ENCODE data around the gene ZNF678.
"Not testable (repeated sequence)": the region's sequence is repeated elsewhere in the genome, so short reads cannot be mapped to it uniquely, and the experiment has no call there.

ZNF678 gene

GRCh38 chr1:227583354-227583753 is 20.0 kb downstream of the ZNF678 start:
- no peaks in the 10 kb centered on the region for H3K27me3 ChIP-seq (ENCODE audit: control insufficient read depth, insufficient read depth, low read length)
- no peak overlapping the region for H3K4me3 ChIP-seq (ENCODE audit: low read length)
- no peaks in the 10 kb centered on the region for H3K36me3 ChIP-seq (ENCODE audit: control insufficient read depth, insufficient read depth, low read length)
- no peaks in the 10 kb centered on the region for H3K4me1 ChIP-seq (ENCODE audit: control insufficient read depth, insufficient read depth, low read length)
- no peak overlapping the region for H3K9ac ChIP-seq (ENCODE audit: low read length)
- H3K27ac ChIP-seq (ENCODE audit: low read depth, low read length): no peak overlapping the region

GRCh38 chr1:227586733-227587132 is 23.4 kb downstream of the ZNF678 start:
- H3K4me1 ChIP-seq (ENCODE audit: control insufficient read depth, insufficient read depth, low read length): no peaks in the 10 kb centered on the region
- no peak overlapping the region for H3K27ac ChIP-seq (ENCODE audit: low read depth, low read length)
- no peak overlapping the region for H3K9ac ChIP-seq (ENCODE audit: low read length)
- no peaks in the 10 kb centered on the region for H3K36me3 ChIP-seq (ENCODE audit: control insufficient read depth, insufficient read depth, low read length)
- no peaks in the 10 kb centered on the region for H3K27me3 ChIP-seq (ENCODE audit: control insufficient read depth, insufficient read depth, low read length)
- no peak overlapping the region for H3K4me3 ChIP-seq (ENCODE audit: low read length)

GRCh38 chr1:227587968-227588367 is 24.6 kb downstream of the ZNF678 start:
- Histone ChIP-seq H3K4me3 (ENCODE audit: low read length) (no peak overlapping the region), H3K4me1 (ENCODE audit: control insufficient read depth, insufficient read depth, low read length) (no peaks in the 10 kb centered on the region), H3K27ac (ENCODE audit: low read depth, low read length) (no peak overlapping the region), H3K36me3 (ENCODE audit: control insufficient read depth, insufficient read depth, low read length) (peaks cover 2% of the 10 kb centered on the region), H3K27me3 (ENCODE audit: control insufficient read depth, insufficient read depth, low read length) (no peaks in the 10 kb centered on the region), H3K9ac (ENCODE audit: low read length) (no peak overlapping the region)

- not testable (repeated sequence) for H3K9ac ChIP-seq (ENCODE audit: low read length); H3K27ac ChIP-seq (ENCODE audit: low read depth, low read length); H3K27me3 ChIP-seq (ENCODE audit: control insufficient read depth, insufficient read depth, low read length); H3K4me3 ChIP-seq (ENCODE audit: low read length); H3K4me1 ChIP-seq (ENCODE audit: control insufficient read depth, insufficient read depth, low read length); H3K36me3 ChIP-seq (ENCODE audit: control insufficient read depth, insufficient read depth, low read length)
Observed at GRCh38 chr1:227588769-227589168, 25.4 kb downstream of the ZNF678 start.

DNA sequence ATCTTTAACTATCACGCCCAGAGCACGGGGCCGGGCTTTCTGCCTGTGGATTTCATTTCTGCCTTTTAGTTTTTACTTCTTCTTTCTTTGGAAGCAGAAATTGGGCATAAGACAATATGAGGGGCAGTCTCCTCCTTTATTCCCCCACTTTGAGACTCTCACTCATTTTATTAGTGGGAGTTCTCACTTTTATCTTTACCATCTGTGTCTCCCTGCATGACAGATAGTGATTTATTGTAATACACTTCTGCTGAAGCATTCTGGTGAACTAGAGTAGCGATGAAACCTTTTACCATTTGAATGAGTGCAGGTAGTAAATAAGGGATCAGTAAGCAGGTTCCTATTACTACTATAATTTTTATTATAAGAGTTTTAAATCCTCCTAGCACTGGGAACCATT is 26.4 kb downstream of the ZNF678 start:
- H3K27ac ChIP-seq (ENCODE audit: low read depth, low read length); H3K27me3 ChIP-seq (ENCODE audit: control insufficient read depth, insufficient read depth, low read length); H3K4me3 ChIP-seq (ENCODE audit: low read length); H3K9ac ChIP-seq (ENCODE audit: low read length); H3K36me3 ChIP-seq (ENCODE audit: control insufficient read depth, insufficient read depth, low read length); H3K4me1 ChIP-seq (ENCODE audit: control insufficient read depth, insufficient read depth, low read length): not testable (repeated sequence)

- not testable (repeated sequence) for H3K4me3 ChIP-seq (ENCODE audit: low read length); H3K36me3 ChIP-seq (ENCODE audit: control insufficient read depth, insufficient read depth, low read length); H3K27ac ChIP-seq (ENCODE audit: low read depth, low read length); H3K4me1 ChIP-seq (ENCODE audit: control insufficient read depth, insufficient read depth, low read length); H3K9ac ChIP-seq (ENCODE audit: low read length); H3K27me3 ChIP-seq (ENCODE audit: control insufficient read depth, insufficient read depth, low read length)
Observed at GRCh38 chr1:227596222-227596621, 32.9 kb downstream of the ZNF678 start.

- no peaks in the 10 kb centered on the region for H3K27me3 ChIP-seq (ENCODE audit: control insufficient read depth, insufficient read depth, low read length)
- no peaks in the 10 kb centered on the region for H3K36me3 ChIP-seq (ENCODE audit: control insufficient read depth, insufficient read depth, low read length)
- H3K4me3 ChIP-seq (ENCODE audit: low read length): no peak overlapping the region
- no peak overlapping the region for H3K27ac ChIP-seq (ENCODE audit: low read depth, low read length)
- no peaks in the 10 kb centered on the region for H3K4me1 ChIP-seq (ENCODE audit: control insufficient read depth, insufficient read depth, low read length)
- H3K9ac ChIP-seq (ENCODE audit: low read length): no peak overlapping the region
Observed at GRCh38 chr1:227603327-227603726, 40.0 kb downstream of the ZNF678 start.

- H3K9ac ChIP-seq (ENCODE audit: low read length): no peak overlapping the region
- no peaks in the 10 kb centered on the region for H3K36me3 ChIP-seq (ENCODE audit: control insufficient read depth, insufficient read depth, low read length)
- no peaks in the 10 kb centered on the region for H3K4me1 ChIP-seq (ENCODE audit: control insufficient read depth, insufficient read depth, low read length)
- H3K4me3 ChIP-seq (ENCODE audit: low read length): no peak overlapping the region
- no peak overlapping the region for H3K27ac ChIP-seq (ENCODE audit: low read depth, low read length)
- no peaks in the 10 kb centered on the region for H3K27me3 ChIP-seq (ENCODE audit: control insufficient read depth, insufficient read depth, low read length)
Observed at GRCh38 chr1:227604446-227604845, 41.1 kb downstream of the ZNF678 start.

GRCh38 chr1:227606271-227606670 is 42.9 kb downstream of the ZNF678 start:
- not testable (repeated sequence) for H3K36me3 ChIP-seq (ENCODE audit: control insufficient read depth, insufficient read depth, low read length); H3K27ac ChIP-seq (ENCODE audit: low read depth, low read length); H3K27me3 ChIP-seq (ENCODE audit: control insufficient read depth, insufficient read depth, low read length); H3K4me1 ChIP-seq (ENCODE audit: control insufficient read depth, insufficient read depth, low read length); H3K4me3 ChIP-seq (ENCODE audit: low read length); H3K9ac ChIP-seq (ENCODE audit: low read length)

GRCh38 chr1:227607336-227607898 is 44.1 kb downstream of the ZNF678 start:
- H3K9ac ChIP-seq (ENCODE audit: low read length): no peak overlapping the region
- no peaks in the 10 kb centered on the region for H3K4me1 ChIP-seq (ENCODE audit: control insufficient read depth, insufficient read depth, low read length)
- H3K27me3 ChIP-seq (ENCODE audit: control insufficient read depth, insufficient read depth, low read length): no peaks in the 10 kb centered on the region
- H3K36me3 ChIP-seq (ENCODE audit: control insufficient read depth, insufficient read depth, low read length): peaks cover 5% of the 10 kb centered on the region
- no peak overlapping the region for H3K27ac ChIP-seq (ENCODE audit: low read depth, low read length)
- no peak overlapping the region for H3K4me3 ChIP-seq (ENCODE audit: low read length)

GRCh38 chr1:227612658-227613057 is 49.3 kb downstream of the ZNF678 start:
- H3K4me3 ChIP-seq (ENCODE audit: low read length): no peak overlapping the region
- H3K9ac ChIP-seq (ENCODE audit: low read length): no peak overlapping the region
- H3K27me3 ChIP-seq (ENCODE audit: control insufficient read depth, insufficient read depth, low read length): no peaks in the 10 kb centered on the region
- no peak overlapping the region for H3K27ac ChIP-seq (ENCODE audit: low read depth, low read length)
- no peaks in the 10 kb centered on the region for H3K4me1 ChIP-seq (ENCODE audit: control insufficient read depth, insufficient read depth, low read length)
- H3K36me3 ChIP-seq (ENCODE audit: control insufficient read depth, insufficient read depth, low read length): peaks cover 9% of the 10 kb centered on the region

DNA sequence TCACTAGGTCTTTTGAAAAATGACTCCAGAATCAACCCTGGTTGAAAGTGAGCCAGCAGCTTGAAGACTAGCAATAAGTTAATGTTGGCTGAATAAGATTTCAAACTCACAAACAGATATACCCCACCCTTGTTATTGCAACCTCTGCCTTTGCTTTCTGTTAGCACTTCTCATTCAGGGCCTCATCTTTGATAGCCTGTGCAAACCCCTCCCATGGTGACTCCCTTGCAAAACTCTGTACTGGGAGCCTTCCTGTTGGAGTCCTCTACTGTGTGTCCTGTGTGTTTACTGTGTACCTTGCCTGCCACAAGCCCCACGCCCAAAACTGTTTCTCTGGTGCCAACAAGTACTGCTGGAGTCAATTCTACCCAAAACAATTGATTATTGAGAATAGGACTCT is 50.2 kb downstream of the ZNF678 start:
- Histone ChIP-seq H3K27me3 (ENCODE audit: control insufficient read depth, insufficient read depth, low read length) (no peaks in the 10 kb centered on the region), H3K4me3 (ENCODE audit: low read length) (no peak overlapping the region), H3K27ac (ENCODE audit: low read depth, low read length) (no peak overlapping the region), H3K36me3 (ENCODE audit: control insufficient read depth, insufficient read depth, low read length) (peaks cover 9% of the 10 kb centered on the region), H3K9ac (ENCODE audit: low read length) (no peak overlapping the region), H3K4me1 (ENCODE audit: control insufficient read depth, insufficient read depth, low read length) (no peaks in the 10 kb centered on the region)

DNA sequence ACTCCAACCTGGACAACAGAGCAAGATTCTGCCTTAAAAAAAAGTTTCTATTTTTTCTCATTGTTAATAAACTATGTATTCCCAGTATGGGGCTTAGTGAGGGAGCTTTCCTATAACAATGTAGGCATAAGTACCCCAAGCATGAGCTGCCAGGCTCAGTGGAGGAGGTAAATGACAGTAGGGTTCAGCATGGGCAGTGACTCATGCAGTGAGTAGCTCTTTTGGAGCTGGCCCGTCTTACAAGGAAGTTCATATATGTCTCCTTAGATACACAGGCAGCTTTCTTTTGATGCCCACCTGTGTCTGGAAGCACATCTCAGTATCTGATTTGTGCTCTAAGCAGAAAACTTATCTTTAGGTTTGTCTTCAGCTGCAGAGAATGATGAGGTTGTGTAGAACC is 57.9 kb downstream of the ZNF678 start:
- H3K27ac ChIP-seq (ENCODE audit: low read depth, low read length): no peak overlapping the region
- no peak overlapping the region for H3K4me3 ChIP-seq (ENCODE audit: low read length)
- H3K9ac ChIP-seq (ENCODE audit: low read length): no peak overlapping the region
- H3K27me3 ChIP-seq (ENCODE audit: control insufficient read depth, insufficient read depth, low read length): no peaks in the 10 kb centered on the region
- no peaks in the 10 kb centered on the region for H3K4me1 ChIP-seq (ENCODE audit: control insufficient read depth, insufficient read depth, low read length)
- H3K36me3 ChIP-seq (ENCODE audit: control insufficient read depth, insufficient read depth, low read length): no peaks in the 10 kb centered on the region

All from rectal smooth muscle tissue (tissue), 1 donor.